GM19468 (cell line): ENCODE results near the gene EME2.

Experiments used
- ATAC-seq: cut with Tn5 transposase; IDR thresholded peaks from one replicate; pipeline ENCODE4 v1.9.1; 2021; ENCODE audit warnings: mild to moderate bottlenecking, moderate library complexity, moderate number of reproducible peaks; ENCODE audit not compliant: unreplicated experiment; ENCODE audit errors: extremely low read depth

The EME2 gene

DNA sequence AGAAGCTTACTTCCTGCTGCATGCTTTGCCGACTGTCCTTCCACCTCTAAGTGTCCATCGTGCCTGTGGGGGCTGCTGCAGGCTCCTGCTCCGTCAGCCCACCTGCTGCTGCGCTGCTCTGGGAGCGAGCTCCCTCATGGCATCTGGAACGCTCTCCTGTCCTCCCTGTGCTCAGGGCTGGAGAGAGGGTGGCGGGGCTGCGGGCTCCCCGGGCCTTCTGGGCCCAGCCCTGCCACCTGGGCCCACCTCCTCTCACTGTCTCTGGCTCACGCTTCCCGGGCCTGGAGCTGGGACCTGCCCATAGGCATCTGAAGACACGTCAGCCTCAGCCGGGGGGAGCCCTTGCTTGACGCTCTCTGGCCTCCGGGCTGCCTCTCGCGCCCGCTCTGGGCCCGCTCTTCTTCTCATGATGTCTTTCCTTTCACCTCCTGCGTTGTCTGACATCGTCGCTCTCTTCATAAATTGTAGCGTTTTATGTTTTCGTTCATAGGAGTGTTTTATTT lies 28.2 kb upstream of the EME2 start:
- no peak for ATAC-seq

DNA sequence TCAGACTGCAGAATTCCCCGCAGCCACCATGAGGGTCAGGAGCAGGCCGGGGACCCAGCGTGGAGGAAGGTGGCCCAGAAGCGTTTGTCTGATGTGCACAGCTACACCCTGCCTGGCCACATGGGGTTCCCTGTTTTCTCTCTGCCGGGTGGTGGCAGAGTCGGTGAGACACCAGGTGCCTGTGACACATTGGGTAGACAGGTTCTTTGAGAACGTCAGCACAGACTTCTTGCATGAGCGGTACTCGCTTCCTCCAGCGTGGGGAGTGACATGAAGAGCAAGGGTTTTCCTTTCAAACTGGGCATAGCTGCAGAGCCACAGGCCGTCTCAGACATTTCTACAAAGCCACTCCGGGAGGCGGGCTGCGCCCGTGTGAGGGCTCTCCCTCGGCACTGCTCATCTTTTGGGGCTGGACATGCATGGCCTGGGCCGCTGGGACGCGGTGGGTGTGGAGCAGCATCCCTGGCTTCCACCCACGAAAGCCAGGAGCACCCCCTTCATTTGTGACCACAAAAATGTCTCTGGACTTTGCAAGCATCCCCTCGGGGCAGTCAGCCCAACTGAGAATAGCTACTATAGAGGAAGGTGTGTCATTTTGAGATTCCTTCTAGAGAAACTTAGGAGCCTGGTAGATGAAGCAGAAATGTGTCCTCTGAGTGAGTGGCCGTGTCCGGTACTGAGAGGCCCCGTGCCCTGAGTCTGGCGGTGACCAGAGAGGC lies 27.3 kb upstream of the EME2 start:
- ATAC-seq = no peak

DNA sequence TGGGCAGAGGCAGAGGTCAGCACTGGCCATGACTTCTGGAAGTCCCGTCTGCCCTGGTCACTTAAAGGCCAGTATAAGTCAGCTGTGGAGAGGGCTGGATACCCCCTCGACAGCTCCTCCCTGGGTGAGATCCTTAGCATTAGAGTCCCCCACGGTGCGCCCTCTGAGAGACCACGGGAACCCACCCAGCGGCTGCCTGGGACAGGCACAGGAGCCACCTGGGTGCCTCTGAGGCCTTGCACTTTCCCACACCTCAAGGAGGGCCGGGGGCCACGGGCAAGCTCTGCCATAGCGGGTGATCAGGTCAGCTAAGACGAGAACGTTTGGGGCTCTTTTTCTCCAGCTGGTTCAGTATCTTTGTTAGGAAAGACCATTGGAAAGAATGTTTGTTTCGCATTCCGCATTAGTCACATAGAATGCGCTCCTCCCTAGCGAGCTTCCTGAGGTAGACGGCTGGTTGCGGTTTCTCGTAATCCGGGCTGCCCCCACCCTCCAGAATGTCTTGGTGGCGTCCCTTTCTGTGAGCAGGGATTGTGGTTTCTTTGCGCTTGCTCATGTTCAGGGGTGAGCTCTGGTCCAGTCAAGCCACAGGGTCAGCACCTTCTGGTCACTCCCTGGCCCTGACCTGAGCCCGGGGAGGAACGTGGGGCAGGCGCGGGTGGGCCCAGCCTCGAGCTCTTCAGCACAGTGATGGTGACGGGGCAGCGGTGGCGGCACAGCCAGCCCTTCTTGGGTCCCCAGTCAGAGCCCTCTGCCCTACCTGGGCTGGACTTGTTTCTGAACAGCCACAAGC lies 26.5 kb upstream of the EME2 start:
- no peak for ATAC-seq

DNA sequence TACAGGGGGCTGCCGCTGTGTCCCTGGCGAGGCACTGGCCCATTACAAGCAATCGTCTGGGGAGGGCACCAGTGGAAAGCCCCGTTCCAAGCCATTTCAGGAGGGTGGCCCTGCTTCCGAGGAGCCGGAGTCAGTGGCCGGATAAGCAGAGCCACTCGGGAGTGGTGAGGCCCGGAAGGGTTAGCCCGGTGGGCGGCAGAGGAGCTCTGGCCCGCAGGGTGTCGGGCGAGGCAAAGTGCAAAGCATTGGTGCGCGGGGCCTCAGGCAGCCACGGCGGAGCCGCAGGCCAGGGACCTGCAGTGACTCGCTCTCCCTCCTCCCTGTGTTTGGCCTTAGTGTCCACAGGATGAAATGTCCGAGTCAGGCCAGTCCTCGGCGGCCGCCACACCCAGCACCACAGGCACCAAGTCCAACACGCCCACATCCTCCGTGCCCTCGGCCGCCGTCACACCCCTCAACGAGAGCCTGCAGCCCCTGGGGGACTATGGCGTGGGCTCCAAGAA lies 25.9 kb upstream of the EME2 start:
- no peak for ATAC-seq

DNA sequence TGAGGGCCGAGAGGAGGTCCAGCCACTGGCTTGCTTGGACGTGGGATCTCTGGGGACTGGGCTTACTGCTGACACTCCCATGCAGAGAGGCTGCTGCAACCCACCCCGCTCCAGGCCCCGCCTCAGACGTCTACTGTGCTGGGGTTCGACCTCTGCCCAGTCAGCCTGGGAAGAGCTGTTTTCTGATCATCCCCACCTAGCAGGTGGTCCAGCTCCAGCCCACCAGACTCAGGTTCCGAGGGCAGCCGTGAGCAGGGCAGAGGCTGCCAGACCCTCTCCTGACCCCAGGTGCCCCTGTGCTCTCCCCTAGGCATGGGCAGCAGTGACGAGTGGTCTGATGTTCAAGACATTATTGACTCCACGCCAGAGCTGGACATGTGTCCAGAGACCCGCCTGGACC lies 24.7 kb upstream of the EME2 start:
- no peak for ATAC-seq

DNA sequence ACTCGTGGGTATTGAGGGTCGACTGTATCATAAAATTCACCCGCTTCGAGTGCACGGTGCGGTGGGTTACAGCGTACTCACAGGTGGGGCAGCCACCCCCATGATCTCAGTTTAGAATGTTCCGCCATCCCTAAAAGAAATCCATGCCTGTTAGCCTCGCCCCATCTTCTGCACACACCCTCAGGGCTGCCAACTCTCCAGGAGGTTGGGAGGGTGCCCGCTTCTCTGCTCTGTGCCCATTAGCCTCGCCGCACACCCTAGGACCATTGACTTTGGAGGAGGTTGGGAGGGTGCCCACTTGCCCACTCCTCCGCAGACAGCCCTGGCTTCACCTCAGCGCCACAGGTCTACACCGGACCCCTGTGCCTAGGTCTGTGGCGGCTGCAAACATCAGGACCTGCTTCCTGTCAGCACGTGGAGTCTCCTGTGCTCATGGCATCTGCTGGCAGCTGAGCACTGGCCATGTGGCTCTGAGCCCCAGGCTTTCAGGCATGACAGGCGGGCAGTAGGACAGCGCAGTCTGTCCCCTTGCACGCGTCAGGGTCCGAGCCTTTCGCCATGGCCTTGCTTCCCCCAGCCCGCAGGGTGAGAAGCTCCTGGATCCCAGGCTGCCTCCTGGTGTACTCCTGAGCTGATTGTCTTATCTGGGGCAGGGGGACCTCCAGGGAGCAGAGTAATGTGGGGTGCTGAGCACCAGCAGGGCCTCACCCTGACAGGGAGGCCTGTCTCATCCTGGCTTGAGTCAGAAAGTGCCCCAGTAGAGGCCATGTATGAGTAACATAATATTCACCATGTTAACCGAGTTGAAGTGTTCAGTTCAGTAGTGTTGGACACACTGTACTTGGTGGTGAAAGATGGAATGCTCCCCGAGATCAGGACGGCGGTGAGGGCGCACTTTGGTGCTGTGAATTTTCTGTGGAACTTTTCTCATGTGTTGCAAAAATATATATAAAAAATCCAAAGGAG lies 23.2 kb upstream of the EME2 start:
- ATAC-seq = no peak

DNA sequence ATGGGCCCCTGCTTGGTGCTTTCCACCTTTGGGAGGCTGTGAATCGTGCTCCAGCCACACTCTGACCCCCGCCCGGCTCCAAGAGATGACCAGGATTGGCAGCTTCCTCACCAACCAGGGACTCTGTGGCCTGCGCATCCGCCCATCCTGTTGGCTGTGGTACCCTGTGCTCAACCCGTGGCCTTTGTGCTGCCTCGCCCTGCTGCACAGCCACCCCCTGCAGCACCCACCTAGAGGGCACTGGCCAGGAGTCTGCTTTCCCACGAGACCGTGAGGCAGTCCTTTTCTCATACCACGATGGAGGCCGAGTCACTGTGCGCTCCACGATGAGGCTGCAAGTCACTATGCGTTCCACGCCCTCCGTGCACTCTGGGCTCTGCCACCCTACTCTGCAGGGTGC lies 20.7 kb upstream of the EME2 start:
- ATAC-seq = no peak

DNA sequence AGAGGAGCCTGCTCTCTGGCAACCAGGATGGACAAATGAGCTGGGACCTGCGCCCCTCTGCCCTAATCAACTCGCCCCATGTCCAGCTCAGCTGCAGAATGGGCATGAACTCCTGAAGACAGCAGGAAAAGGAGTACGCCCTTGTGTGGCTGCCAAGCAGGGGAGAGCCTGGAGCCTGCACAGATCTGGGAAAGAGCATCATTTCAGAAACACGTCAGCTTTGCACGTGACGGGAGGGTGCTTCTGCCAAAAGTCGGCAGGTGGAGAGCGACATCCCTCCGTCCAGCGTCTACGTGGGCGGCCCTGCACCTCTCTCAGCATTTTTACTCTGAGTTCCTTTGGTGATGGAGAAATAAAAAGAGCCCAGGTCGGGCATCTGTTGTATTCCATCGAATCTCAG lies 19.8 kb upstream of the EME2 start:
- no peak for ATAC-seq

DNA sequence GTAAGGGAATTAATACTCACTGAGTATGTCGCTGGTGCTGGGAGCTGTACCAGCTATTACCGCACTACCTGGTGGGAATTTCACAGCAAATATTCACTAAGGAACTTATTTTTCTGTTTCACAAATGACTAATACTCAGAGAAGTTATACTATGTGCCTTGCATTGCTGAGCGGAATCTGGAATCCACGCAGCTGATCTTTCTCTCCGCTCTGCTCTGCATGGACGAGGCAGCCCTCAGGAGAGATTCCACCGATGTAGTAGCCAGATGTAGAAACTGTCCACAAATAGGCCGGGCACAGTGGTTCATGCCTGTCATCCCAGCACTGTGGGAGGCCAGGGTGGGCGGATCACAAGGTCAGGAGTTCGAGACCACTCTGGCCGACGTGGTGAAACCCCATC lies 18.4 kb upstream of the EME2 start:
- no peak for ATAC-seq

DNA sequence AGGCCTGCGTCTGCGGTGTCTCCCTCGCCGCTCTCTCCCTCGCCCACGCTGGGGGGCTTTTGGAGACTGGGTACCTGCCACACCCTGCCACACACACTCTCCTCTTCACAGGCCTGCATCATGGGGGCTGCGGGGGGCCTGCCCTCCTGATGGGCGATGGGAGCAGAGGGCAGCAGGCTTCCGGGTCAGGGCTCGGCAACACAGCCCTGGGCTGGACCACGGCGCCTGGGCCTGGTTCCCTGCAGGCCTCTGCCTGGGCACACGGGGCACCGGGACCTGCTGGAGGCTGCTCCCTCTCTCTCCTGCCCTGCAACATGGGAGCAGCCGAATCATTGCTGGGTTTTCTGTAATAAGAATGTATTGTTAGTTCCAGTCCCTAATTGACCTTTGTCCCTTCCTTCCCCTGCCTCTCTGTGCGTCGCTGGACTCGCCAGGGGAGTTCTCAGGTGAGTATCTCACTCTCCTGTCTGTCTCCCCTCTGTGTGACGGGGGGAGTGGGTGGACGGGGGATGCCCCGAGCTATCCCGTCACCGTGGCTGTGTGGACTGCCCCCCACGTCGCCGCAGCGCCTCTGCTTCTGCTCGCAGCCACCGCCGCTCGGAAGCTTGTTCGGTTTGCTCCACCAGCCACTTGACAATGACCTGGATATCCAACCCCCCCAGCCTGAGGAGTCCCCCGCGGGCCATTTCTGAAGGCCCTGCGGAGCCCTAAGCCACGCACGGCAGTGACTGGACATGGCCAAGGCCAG lies 14.7 kb upstream of the EME2 start:
- ATAC-seq = no peak

DNA sequence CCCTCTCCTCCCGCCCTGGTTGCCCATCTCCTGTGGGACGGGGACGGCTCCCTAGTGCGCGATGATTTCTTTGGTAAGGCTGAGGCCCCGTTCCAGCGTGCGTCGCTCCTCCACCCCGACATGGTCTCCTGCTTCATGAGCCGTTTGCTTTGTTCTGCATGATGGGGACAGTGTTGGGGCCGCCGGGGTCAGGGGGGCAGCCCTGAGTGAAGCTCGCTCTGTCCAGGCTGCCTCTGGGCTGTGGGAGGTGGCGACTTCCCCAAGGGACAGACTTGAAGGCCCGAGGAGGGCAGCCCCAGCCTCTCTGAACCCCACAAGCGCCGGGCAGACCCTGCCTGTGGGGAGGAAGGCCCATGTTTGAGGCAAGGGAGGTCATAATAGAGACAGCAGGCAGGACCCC lies 13.7 kb upstream of the EME2 start:
- ATAC-seq = no peak

DNA sequence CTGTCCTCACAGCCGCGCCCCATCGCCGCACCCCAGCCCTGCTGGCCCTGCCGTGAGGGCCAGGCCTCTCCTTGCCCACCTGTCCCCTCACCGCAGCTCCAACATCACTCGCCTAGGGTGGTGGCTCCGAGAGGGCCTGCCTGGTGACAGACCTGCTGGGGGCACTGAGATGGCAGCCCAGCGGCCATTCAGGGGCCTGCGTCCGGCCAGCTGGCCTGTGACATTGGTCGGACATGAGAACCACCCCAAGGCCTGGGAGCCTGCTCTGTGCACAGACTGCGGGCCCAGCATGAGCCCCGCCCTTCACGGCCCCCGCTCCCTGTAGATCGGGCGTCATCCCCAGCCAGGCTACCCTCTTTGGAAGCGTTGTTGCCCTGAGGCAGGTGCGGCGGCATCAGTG lies 13.1 kb upstream of the EME2 start:
- no peak for ATAC-seq

DNA sequence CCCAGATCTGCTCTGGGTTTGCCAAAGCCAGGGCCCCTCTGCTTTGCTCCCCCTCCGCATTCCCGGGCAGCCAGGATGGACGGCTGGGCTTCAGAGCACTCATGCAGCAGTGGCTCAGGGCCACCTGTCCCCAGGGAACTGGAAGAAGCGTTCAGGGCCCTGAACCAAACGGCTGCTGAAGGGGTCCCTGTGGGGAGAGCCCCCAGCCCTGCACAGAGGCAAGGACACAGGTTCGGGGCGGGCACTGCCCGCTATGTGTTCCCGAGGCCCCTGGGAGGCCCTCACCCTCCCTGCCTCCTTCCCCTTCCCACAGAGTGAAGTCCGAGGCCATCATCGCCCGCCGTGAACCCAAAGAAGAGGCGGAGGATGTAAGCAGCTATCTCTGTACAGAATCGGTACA lies 11.7 kb upstream of the EME2 start:
- ATAC-seq = no peak

DNA sequence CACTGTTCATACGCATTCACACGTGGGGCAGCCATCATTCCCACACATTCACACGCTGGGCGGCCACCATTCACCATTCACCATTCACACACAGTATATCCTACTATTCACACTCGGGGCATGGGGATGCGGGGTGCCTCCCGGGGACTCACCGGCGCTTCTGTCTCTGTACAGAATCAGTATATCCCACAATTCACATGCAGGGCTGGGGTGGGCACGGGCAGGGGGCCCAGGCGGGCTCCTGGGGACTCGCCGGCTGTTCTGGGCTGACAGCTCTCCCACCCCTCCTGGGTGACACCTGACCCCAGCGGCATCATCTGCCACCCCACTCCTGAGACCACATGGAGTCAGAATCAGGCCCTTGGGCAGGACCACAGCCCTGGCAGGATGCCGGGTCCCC lies 10.9 kb upstream of the EME2 start:
- no peak for ATAC-seq

DNA sequence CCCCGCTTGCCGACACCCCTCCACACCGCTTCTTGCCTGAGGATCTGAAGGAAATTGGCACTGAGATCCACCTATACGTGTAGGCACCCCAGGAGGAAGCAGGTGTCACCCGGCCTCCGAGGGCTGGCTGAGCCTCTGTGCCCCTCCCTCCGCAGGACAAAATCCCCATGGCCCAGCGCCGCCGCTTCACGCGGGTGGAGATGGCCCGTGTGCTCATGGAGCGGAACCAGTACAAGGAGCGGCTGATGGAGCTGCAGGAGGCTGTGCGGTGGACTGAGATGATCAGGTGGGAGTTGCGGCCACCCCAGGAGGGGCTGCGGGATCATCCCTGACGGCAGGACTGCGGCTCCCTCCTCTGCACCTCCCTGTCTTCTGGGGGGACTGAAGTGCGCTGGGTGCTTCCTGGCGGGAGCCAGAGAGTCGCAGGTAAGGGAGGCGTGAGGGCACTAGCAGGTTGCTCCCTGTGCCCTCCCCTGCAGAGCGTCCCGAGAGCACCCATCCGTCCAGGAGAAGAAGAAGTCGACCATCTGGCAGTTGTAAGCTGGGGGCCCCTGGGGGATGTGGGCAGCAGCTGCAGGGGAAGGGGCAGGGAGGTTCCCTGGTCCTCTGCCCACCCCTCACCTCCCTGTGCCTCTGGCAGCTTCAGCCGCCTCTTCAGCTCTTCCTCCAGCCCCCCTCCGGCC lies 10.3 kb upstream of the EME2 start:
- ATAC-seq = no peak

DNA sequence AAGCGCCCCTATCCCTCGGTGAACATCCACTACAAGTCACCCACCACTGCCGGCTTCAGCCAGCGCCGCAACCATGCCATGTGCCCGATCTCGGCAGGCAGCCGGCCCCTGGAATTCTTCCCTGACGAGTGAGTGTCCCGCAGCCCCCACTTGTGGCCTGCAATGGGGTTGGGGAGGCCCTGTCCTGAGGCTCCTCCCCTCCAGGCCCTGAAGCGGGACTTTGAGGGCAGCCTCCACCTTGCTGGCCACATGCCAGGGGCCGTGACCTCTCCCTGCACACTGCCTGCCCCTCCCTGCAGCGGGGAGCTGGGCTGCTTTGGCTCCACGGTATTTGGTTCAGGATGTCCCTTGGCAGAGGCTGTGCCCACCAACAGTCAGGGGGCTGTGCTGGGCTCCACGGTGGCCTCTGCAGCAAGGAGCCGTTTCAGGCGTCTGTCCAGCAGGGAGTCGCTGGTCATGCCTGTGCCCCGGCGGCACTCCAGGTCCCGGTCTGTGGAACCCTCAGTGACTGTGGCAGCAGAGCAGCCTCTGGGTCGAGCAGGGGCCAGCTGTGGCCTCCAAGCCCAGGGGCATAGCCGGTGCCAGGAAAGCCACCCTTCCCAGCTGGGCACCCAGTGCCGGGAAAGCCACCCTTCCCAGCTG lies 9.6 kb upstream of the EME2 start:
- ATAC-seq = no peak

DNA sequence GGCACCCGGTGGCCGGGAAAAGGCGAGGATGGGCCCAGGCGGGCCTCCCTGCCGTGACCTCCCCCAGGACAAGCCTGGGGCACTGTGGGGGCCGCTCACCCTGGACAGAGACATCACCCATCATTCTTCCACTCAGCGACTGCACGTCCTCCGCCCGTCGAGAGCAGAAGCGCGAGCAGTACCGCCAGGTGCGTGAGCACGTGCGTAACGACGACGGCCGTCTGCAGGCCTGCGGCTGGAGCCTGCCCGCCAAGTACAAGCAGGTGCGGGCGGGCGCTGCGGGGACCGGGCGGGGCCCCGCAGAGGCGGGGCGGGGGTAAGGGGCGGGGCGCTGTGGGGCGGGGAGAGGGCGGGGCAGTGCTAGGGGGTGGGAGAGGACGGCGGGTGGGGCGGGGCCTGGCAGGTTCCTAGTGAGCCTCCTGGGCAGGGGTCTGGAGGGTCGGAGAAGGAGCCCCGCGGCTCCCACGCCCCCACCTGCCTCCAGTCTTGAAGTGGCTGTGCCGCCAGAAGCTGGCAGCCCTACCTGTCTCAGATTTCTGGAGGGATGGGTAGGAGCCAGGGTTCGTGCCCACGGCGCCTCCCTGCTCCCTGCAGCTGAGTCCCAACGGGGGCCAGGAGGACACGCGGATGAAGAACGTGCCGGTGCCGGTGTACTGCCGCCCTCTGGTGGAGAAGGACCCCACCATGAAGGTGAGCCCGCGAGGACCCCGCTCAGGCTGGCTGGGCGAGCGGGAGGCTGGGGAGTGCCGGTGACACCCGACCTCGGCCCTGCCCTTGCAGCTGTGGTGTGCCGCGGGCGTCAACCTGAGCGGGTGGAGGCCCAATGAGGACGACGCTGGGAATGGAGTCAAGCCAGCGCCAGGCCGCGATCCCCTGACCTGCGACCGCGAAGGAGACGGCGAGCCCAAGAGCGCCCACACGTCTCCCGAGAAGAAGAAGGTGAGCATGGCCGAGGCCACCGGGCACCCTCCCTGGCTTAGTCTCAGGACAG lies 8.8 kb upstream of the EME2 start:
- no peak for ATAC-seq

DNA sequence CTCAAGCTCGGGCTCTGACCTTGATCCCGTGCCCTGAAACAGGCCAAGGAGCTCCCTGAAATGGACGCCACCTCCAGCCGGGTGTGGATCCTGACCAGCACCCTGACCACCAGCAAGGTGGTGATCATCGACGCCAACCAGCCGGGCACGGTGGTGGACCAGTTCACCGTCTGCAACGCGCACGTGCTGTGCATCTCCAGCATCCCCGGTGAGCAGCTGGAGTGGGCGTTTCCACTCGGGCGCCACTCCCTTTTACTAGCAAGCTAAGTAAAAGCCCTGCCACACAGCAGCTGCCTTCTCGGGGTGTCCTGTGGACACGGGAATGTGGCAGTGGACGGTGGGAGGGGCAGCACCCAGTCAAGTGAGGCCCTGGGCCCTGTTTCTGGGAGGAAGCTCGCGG lies 7.6 kb upstream of the EME2 start:
- no peak for ATAC-seq
